Breast epithelium (tissue), 4 donors: ENCODE results near the gene PSG4. TPM values are rescaled to one million over a fixed set of nuclear protein-coding genes. Genes with fewer than 3 reads are reported as not detected.
"Not testable (repeated sequence)": the region's sequence is repeated elsewhere in the genome, so short reads cannot be mapped to it uniquely, and the experiment has no call there.

ENCODE experiments used
- DNase-seq, 2 donors: peaks; one replicate each; pipeline ENCODE4 v3.0.0-alpha.2; 2019; ENCODE audit warnings: low spot score in 2 of 2
- H3K27ac ChIP-seq, 2 donors: fragments of 200-600 bp; sonication (generic) in 1 of 2; one replicate each; pipeline ENCODE4 v1.5.1; 2016 to 2019; ENCODE audit warnings: mild to moderate bottlenecking in 1 of 2
- H3K27me3 ChIP-seq, 2 donors: fragments of 200-600 bp; sonication (generic) in 1 of 2; one replicate each; pipeline versions ENCODE4 v1.5.1 to v1.6.0; 2017 to 2019; ENCODE audit warnings: control low read depth in 1 of 2, mild to moderate bottlenecking in 1 of 2
- H3K36me3 ChIP-seq: fragments of 200-600 bp; one replicate; pipeline ENCODE4 v1.5.1; 2019
- H3K4me1 ChIP-seq, 2 donors: fragments of 200-600 bp; sonication (generic); one replicate each; pipeline ENCODE4 v1.5.1; 2016 to 2019; ENCODE audit warnings: control low read depth in 1 of 2
- H3K4me3 ChIP-seq, 3 donors: fragments of 200-600 bp; sonication (generic); 1 replicate in 2 of 3; 2 replicates in 1 of 3; pipeline ENCODE4 v1.5.1; 2016 to 2019; ENCODE audit warnings: mild to moderate bottlenecking in 3 of 3, moderate library complexity in 2 of 3
- H3K9me3 ChIP-seq, 2 donors: fragments of 200-600 bp; sonication (generic) in 1 of 2; one replicate each; pipeline ENCODE4 v1.5.1; 2016 to 2019; ENCODE audit warnings: control low read depth in 1 of 2
- intact Hi-C: fragments of 100-400 bp; cut with DNase I; formaldehyde crosslinking; loops from one replicate; pipeline ENCODE4 v1.15.1; 2023; ENCODE audit warnings: low total_unique reads
- total RNA-seq, 3 donors: library from RNA; depleted of rRNA; stranded (reverse); fragments of >200 nt; gene quantifications; one replicate each; pipeline ENCODE4 v1.1.0, GENCODE V29; 2016

The PSG4 gene
- total RNA-seq, 3 donors from 2014 or later, result 2.3 TPM; not detected in 2

DNA sequence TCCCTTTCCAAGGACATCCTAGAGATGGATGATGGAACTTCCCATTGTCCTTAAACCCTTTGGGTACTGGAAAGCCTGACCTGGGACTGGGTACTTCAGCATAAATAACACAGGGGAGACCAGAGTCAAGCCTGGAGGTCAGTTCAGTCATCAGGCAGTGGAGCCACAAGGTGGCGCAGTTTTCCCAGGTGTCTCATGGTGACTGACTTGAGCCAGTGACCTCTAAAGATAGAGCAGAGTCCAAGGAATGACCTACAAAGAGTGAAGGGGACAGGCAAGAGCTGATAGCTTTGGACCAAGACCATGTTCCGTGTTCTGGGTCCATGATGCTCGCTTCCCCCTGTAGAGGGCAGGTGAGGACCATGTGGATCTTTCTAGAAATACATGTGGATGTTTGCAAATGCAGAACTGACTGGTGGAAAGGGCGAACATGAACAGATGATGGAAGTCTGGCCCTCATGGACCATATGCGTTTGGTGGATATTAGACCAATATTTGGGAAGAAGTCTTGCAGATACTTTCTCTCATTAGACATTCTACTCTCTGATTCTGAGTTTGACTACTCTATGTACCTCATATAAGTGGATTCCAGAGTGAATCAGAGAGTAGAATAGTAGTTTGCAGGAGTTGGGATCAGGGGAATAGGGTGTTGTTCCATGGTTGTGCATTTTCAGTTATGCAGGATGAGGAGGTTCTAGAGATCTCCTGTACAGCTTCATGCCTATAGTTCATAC lies 6.6 kb downstream of the PSG4 start:
- H3K9me3 ChIP-seq, intact Hi-C loops, H3K4me1 ChIP-seq, DNase-seq, H3K27ac ChIP-seq, H3K36me3 ChIP-seq, H3K27me3 ChIP-seq, H3K4me3 ChIP-seq: not testable (repeated sequence)

DNA sequence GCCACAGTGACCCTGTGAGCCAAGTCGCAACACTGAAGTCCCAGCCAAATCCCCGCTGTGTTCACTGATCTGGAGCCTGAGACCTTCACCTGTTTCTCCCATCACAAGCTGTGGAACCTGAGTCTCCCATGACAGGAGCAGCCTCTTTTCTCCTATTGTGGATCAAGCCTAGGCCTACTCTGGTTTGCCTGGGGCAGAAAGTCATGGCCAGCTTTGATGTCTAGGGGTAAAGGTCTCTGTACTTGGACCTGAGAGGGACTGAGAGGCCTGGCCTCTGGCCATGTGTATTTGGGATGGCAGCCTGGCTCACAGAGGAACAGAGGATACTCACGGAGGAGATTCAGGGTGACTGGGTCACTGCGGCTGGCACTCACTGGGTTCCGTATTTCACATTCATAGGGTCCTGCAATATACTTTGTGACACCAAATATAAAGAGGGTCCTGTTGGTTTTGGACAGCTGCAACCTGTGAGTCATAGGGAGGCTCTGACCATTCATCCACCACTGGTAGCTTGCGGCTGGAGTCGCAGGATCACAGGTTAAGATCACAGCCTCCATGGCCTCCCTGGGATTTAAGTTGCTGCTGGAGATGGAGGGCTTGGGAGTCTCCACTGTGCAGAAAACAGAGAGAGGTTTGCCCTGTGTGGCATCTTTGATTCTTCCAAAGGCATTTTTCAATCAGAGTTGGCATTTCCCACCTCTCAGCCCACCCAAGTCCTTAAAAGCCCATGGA lies 7.6 kb downstream of the PSG4 start:
- H3K9me3 ChIP-seq, H3K27ac ChIP-seq, H3K4me3 ChIP-seq, H3K27me3 ChIP-seq, intact Hi-C loops, H3K4me1 ChIP-seq, H3K36me3 ChIP-seq, DNase-seq: not testable (repeated sequence)

DNA sequence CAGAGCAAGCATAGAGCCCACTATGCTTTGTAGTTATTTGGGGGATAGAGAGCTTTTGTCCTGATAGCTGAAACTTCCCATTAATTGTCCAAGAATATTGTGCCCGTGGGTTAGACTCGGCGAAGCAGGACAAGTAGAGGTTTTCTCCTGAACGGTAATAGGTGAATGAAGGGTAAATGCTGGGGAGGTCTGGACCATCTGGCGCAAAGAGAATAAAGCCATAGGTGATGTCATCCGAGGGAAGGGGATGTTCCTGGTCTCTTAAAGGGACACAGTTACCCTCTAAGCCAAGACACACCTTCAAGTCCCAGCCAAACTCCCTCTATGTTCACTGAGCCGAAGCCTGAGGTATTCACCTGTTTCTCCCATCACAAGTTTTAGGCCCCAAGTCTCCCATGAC lies 11.0 kb downstream of the PSG4 start:
- intact Hi-C loops, H3K27ac ChIP-seq: not testable (repeated sequence)

DNA sequence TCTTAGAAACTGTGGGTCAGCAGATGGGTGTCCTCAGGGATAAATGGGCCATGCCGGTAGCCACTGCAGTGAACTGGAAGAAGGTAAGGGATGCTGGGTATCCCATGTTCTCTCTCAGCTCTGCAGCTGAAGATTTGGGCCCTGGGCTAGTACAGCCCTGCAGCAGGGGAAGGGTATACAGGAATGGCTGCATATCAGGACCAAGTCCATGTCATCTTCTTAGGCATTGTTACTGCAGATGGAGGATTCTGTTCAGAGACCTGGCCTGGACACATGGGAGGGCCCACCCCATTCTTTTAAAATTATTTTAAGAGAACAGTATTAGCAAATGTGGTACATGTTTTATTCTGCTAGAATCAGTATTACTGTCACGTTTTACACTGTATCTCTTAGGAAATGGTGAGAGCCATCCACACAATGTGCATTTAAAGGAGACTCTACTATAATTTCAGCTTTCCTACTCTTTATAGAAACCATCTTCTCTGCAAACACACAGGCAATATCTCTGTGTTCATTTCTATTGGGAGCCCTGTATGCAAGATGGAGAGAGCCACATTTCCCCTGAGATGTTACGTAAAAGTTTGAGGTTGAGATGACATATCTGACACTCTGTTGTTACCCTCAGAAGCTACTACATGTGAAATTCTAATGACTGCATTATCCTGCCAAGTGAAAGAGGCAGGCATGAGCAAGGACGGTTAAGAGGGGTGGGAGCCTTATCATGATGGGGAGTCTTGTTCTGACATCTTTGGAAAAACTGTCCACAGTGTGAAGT lies 12.9 kb downstream of the PSG4 start:
- H3K4me3 ChIP-seq, H3K27ac ChIP-seq, H3K27me3 ChIP-seq, H3K9me3 ChIP-seq, intact Hi-C loops, H3K36me3 ChIP-seq, H3K4me1 ChIP-seq, DNase-seq: not testable (repeated sequence)

More for the DNA sequence above, 11.0 kb downstream of the PSG4 start:
- H3K4me1 ChIP-seq, H3K9me3 ChIP-seq, H3K36me3 ChIP-seq, H3K27me3 ChIP-seq, DNase-seq, H3K4me3 ChIP-seq: not testable (repeated sequence)

DNA sequence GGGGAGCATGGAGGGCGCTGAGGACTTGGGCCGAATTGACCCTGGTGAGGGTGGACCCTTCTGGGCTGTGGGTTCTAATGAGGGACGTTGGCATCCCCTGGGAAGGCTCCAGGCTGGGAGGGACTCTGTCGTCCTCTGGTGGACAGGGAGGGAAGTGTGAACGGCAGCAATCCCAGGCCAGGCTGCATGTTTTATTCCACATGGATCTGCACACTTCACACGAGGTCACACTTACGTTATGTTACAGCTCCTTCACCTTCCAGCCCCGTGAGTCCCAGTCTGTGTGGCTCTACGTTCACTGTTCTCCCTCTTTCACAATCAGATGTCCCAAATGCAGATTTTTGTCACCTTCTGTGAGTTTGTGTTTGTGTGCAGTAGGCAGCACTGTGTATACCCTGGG lies 17.3 kb downstream of the PSG4 start:
- DNase-seq, H3K27me3 ChIP-seq, H3K9me3 ChIP-seq, intact Hi-C loops, H3K4me3 ChIP-seq, H3K27ac ChIP-seq, H3K36me3 ChIP-seq, H3K4me1 ChIP-seq: not testable (repeated sequence)

DNA sequence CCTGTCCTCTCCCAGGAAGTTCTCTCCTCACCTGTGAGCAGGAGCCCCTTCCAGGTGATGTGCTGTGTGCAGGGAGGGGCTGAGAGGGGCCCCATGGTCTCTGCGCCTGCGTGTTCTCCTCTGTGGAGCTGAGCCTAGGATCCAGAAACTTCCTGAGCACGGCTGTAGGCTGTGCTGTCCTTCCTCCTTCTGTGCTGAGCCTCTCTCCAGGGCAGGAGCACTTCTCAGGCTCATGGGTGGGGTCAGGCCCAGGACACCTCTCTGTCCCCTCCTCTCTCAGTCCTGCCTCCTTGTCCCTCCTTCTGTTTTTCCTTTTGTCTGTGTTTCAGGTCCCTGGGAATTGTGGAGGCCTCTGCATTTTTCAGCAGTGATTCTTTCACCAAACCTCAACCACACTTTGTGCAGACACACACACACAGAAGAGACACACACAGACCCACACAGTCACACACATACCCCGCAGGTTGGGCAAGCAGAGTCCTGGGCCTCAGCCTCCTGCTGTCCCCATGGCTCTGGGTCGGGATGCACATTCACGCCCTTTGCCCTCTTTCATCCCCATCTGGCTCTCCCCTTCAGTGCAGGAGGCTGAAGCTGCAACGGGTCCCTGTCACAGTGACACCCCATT lies 19.0 kb downstream of the PSG4 start, which contains the start of gene PSG5:
PSG5 (minus strand) TSS at position 226 of the 625 bp plus-strand sequence; CDS start at position 95, 131 bp downstream.
- intact Hi-C loops, H3K36me3 ChIP-seq, H3K9me3 ChIP-seq, H3K27me3 ChIP-seq, H3K4me3 ChIP-seq, H3K27ac ChIP-seq, H3K4me1 ChIP-seq, DNase-seq: not testable (repeated sequence)

DNA sequence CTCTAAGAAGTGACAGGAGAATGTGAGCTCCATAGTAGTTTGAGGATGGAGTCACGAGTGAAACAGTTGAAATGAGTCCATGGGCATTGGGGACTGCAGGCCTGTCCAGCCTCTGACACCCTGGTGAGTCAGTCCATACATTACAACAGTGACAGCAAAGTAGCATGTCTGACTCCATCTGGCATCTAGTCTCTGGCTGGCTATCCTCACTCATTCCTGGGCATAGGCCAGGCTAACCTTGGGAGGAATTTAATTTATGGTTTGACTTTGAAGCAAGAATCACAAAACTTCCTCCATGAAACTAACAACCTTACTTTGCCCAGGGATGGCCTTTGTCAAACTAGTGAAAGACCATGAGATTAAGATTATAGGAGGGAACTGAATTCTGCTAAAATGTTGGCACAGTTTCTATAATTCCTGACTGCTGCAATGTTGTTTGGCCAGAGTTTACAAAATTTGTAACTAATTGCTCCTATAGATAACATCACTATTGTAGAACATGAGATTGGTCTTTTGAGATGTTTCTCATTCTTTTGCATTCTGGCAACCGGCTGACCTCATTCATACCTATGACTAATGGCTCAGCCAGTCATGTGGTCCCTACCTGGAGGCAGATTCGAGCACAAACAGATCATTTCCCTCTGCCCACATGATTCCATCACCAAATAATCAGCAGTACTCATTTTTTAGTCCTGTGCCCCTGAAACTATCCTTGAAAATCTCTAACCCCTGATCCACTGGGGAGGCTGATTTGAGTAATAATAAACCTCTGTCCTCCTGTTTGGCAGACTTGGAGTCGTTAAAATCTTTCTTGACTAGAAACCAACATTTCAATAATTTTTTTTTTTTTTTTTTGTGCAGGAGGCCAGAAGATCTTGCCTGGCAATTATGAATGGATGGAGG lies 23.3 kb downstream of the PSG4 start:
- peak overlapping the region; percentile 78 to 82 for H3K27ac ChIP-seq
- H3K36me3 ChIP-seq, intact Hi-C loops, H3K4me3 ChIP-seq, H3K9me3 ChIP-seq, H3K4me1 ChIP-seq, H3K27me3 ChIP-seq: not testable (repeated sequence)
- peak in 1 of 2 donors; percentile 82 for DNase-seq

DNA sequence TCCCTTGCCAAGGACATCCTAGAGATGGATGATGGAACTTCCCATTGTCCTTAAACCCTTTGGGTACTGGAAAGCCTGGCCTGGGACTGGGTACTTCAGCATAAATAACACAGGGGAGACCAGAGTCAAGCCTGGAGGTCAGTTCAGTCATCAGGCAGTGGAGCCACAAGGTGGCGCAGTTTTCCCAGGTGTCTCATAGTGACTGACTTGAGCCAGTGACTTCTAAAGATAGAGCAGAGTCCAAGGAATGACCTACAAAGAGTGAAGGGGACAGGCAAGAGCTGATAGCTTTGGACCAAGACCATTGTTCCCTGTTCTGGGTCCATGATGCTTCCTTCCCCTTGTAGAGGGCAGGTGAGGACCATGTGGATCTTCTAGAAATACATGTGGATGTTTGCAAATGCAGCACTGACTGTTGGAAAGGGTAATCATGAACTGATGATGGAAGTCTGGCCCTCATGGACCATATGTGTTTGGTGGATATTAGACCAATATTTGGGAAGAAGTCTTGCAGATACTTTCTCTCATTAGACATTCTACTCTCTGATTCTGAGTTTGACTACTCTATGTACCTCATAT lies 25.8 kb downstream of the PSG4 start:
- H3K27ac ChIP-seq, H3K4me1 ChIP-seq, DNase-seq, H3K9me3 ChIP-seq, H3K36me3 ChIP-seq, intact Hi-C loops, H3K4me3 ChIP-seq, H3K27me3 ChIP-seq: not testable (repeated sequence)

DNA sequence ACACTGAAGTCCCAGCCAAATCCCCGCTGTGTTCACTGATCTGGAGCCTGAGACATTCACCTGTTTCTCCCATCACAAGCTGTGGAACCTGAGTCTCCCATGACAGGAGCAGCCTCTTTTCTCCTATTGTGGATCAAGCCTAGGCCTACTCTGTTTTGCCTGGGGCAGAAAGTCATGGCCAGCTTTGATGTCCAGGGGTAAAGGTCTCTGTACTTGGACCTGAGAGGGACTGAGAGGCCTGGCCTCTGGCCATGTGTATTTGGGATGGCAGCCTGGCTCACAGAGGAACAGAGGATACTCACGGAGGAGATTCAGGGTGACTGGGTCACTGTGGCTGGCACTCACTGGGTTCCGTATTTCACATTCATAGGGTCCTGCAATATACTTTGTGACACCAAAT lies 26.9 kb downstream of the PSG4 start:
- H3K4me1 ChIP-seq, DNase-seq, intact Hi-C loops, H3K36me3 ChIP-seq, H3K27ac ChIP-seq, H3K27me3 ChIP-seq, H3K4me3 ChIP-seq, H3K9me3 ChIP-seq: not testable (repeated sequence)

DNA sequence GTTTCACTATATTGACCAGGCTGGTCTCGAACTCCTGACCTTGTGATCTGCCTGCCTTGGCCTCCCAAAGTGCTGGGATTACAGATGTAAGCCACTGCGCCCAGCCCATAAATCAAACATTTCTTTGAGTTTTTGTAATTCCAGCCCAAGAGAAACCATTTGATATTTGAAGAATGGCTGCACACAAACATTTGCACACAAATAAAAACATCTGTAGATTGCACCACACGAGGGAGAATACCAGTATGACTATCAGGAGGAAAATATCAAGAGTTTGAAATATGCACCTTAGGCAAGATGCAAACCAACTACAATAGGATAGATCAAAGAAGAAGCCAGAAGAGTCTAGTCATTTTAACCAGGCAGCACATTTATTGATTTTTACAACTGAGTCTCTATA lies 39.5 kb downstream of the PSG4 start:
- H3K4me3 ChIP-seq, intact Hi-C loops, H3K9me3 ChIP-seq, H3K27me3 ChIP-seq, DNase-seq, H3K27ac ChIP-seq, H3K4me1 ChIP-seq, H3K36me3 ChIP-seq: not testable (repeated sequence)

DNA sequence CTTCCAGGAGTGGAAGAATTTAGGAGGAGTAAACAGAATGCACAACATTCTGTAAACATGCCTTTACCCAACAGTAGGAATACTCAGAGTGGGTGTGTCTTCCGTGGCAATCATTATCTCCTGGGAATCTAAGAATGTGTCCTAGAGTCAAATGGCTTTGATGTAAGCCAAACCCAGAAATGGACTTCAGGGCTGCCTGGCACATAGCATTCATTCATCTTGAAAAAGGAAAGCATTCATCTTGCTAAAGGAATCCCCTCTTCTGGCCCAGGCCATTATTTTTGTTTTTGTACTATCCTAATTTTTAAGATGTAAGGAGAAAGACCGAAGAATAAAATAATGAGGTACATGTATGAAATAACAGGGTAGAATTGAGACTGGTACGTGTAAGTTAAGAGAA lies 42.3 kb downstream of the PSG4 start:
- intact Hi-C loops, H3K4me3 ChIP-seq, H3K9me3 ChIP-seq, H3K27me3 ChIP-seq, DNase-seq, H3K4me1 ChIP-seq, H3K36me3 ChIP-seq, H3K27ac ChIP-seq: not testable (repeated sequence)

DNA sequence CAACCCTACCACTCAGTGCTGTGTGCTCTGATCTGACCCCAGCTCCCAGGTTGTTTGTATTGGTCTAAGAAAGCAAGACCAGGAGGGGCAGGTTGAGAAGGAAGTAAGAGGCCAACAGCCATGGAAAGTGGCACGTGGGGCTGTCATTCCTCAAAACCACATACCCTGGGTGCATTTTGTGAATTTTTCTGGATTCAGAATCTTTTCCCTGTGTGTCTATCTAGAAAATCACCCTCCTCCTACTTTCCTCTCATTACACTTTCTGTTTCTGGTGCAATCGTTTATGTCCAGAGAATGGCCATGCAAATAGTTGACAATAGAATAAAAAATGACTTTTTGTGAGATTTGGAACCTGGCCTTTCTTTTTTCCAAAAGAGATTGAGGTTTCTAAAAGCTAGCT lies 43.2 kb downstream of the PSG4 start:
- H3K4me1 ChIP-seq, intact Hi-C loops, DNase-seq, H3K36me3 ChIP-seq, H3K27me3 ChIP-seq, H3K27ac ChIP-seq, H3K9me3 ChIP-seq, H3K4me3 ChIP-seq: not testable (repeated sequence)
